GM18507 (cell line): ENCODE data around the gene LIN52.

ENCODE experiments used
- DNase-seq: peaks from one replicate; pipeline ENCODE4 v3.0.0; 2011; ENCODE audit warnings: low read depth; ENCODE audit not compliant: insufficient read length; ENCODE audit errors: extremely low spot score
- FAIRE-seq: peaks from 2 replicates; lab custom pipeline; 2011; peaks lifted over from hg19 to GRCh38; lab: Jason Lieb, UNC

Gene LIN52

DNA sequence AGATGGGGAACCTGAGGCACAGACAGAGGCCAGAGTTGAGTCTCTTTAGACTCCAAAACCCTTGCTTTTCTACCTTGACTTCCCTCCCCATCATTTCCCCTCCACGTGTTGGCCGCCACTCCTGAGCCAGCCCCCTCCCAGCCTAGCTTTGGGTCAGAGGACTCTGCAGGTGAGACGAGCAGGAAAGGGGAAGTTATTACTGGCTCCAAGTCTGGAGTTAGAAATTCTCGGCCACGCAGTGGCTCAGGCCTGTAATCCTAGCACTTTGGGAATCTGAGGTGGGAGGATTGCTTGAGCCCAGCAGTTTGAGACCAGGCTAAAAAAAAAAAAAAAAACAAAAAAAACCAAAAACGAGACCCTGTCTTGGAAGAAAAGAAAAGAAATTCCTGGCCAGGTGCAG lies 163.3 kb downstream of the LIN52 start:
- FAIRE-seq (no peak), DNase-seq (no peak)

DNA sequence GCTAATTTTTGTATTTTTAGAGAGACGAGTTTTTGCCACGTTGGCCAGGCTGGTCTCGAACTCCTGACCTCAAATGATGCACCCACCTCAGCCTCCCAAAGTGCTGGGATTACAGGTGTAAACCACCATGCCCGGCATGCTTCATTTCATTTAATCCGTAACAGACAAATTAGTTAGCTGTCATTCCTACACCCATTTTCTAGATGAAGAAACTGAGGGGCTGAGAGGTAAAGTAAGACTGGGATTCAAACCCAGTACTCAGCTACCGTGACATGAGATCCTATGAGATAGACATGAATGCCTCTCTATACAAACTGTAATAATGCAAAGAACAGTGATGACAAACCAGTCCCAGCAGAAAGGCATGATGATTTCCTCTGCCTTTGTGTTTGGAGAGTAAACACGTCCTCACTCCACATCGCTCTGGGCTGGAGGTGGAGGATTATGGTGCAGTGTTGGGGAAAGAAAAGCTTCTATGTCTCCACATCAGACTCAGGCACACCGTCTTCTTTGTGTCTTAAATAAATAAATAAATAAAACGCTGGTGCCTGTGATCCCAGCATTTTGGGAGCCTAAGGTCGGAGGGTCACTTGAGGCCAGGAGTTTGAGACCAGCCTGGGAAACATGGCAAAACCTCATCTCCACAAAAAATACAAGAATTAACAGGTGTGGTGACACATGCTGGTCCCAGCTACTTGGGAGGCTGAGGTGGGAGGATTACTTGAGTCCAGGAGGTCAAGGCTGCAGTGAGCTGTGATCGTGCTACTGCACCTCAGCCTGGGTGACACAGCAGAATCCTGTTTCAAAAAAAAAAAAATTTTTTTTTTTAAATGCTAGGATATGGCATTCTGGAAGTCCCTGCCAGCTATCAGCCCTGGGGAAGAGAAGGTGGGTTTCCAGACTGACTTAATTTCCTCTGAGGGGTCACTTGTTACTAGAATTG lies 164.9 kb downstream of the LIN52 start:
- no peak for FAIRE-seq

More for the DNA sequence above, 164.9 kb downstream of the LIN52 start:
- no peak for DNase-seq
